GM18861 (cell line): Measurements from ENCODE around the gene MITD1.
"Not testable (repeated sequence)": the region's sequence is repeated elsewhere in the genome, so short reads cannot be mapped to it uniquely, and the experiment has no call there.

ENCODE experiments used
- ATAC-seq: cut with Tn5 transposase; IDR thresholded peaks from one replicate; pipeline ENCODE4 v1.9.1; 2021; ENCODE audit not compliant: unreplicated experiment

Gene MITD1

GRCh38 chr2:99154643-99155536 is 26.0 kb downstream of the MITD1 start, which contains the start of the genes LIPT1 and TSGA10:
LIPT1 (plus strand) TSS chr2:99154967; CDS start chr2:99161958, 6,991 bp downstream.
TSGA10 (minus strand) TSS chr2:99154942; CDS start chr2:99109439, 45,503 bp downstream.
- ATAC-seq = peak; percentile 87

GRCh38 chr2:99153921-99154604 is 26.8 kb downstream of the MITD1 start:
- ATAC-seq = no peak

- no peak for ATAC-seq
These were observed 28.5 kb downstream of the MITD1 start for GRCh38 chr2:99152199-99152895.

GRCh38 chr2:99150706-99151105 is 30.2 kb downstream of the MITD1 start:
- ATAC-seq = no peak

- ATAC-seq = peak; percentile 72
These were observed 39.4 kb downstream of the MITD1 start, which contains the start of gene C2orf15 for GRCh38 chr2:99141110-99142108. C2orf15 (plus strand) TSS chr2:99141707; CDS start chr2:99150559, 8,852 bp downstream.

GRCh38 chr2:99140860-99141109 is 40.1 kb downstream of the MITD1 start:
- ATAC-seq = peak; percentile 21

GRCh38 chr2:99140056-99140859 is 40.6 kb downstream of the MITD1 start:
- ATAC-seq = no peak

GRCh38 chr2:99139003-99139402 is 41.9 kb downstream of the MITD1 start:
- ATAC-seq = no peak

GRCh38 chr2:99135044-99135556 is 45.8 kb downstream of the MITD1 start:
- not testable (repeated sequence) for ATAC-seq

GRCh38 chr2:99127981-99128380 is 52.9 kb downstream of the MITD1 start:
- no peak for ATAC-seq
